NCI-H1105 treated with DMSO at 0.1 percent for 48 hours (cell line): Measurements from ENCODE around the gene STAP2.
A peak's percentile ranks its signal among the peaks of the same experiment; 100 is the strongest.

ENCODE experiments used
- DNase-seq: peaks from one replicate; lab custom pipeline; 2025; lab: John Stamatoyannopoulos, UW

Gene STAP2

GRCh38 chr19:4327252-4327876 is 11.3 kb downstream of the STAP2 start:
- DNase-seq, result no peak

DNA sequence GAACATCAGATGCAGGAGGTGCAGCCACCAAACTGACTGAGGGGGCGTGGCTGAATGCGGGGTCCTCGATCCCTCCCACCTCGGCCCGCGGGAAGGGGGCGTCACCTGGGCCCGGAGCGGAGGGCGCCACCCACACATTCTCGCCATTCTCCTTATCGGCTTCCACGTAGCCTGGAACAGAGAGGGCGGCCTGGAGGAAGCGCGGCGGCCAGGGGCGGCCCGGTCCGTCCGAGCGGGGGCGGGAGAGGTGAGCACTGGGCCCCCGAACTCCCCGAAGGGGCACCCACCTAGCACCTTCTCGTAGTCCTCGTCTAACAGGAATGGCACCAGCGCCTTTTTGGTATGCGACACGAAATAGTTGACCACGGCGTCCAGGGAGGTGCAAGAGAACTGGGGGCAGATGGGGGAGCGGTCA is 11.8 kb downstream of the STAP2 start:
- no peak for DNase-seq

GRCh38 chr19:4326215-4326836 is 12.3 kb downstream of the STAP2 start:
- no peak for DNase-seq

DNA sequence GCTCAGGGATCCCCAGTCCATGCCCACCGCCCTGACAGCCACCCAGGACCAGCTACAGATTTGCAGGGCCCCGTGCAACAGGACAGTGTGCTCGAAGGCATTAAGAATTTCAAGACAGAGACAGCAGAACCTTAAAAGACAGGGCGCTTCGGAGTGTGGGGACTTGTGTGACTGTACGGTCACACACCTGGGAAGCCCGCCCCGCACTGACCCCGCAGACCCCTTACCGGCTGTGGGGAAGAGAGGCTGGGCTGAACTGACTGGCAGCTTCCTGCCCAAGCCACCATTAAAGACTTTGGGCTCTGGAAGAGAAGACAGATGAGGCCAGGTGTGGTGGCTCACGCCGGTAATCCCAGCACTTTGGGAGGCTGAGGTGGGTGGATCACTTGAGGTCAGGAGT is 14.4 kb downstream of the STAP2 start:
- no peak for DNase-seq

DNA sequence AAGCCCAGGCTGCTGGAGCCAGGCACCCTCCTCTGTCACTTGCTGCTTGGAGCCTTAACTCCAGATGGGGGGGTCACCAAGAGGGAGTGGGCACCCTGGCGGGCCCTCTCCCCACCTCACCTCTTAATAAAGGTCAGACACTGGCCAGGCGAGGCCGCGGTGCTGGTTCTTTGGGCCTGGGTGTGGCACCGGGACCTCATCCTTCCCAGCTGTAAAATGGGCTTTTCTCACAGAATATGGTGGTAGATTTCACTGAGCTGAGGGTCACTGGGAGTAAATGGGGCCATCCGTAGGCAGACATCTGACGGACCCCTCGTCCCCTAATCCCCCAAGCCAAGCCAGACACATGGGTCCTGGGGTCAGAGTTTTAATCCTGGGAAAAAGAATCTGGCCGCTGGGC is 14.9 kb downstream of the STAP2 start:
- no peak for DNase-seq

- DNase-seq, result no peak
Measured at GRCh38 chr19:4322942-4323665, 15.5 kb downstream of the STAP2 start.

GRCh38 chr19:4320419-4320818 is 18.2 kb downstream of the STAP2 start:
- DNase-seq, result no peak

GRCh38 chr19:4319067-4319718 is 19.4 kb downstream of the STAP2 start:
- DNase-seq, result no peak

DNA sequence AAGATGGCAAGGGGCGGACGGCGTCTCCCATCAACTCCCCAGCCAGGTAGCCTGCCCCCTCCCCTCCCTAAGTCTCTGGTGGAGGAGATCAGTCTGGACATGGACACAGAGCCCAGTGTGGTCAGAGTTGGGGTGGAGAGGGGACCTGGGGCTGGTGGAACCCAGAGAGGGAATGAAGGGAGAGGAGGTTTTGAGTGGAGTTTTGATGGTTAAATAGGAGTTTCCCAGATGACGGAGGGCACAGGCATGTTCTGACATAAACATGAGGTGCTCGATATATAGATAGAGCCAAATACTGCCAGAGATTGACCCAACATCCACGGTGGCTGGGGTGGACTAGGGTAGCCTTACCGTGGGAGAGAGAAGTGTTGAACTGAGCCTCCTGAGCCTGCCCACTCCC is 20.2 kb downstream of the STAP2 start:
- DNase-seq, result no peak

GRCh38 chr19:4316956-4317355 is 21.7 kb downstream of the STAP2 start:
- no peak for DNase-seq

DNA sequence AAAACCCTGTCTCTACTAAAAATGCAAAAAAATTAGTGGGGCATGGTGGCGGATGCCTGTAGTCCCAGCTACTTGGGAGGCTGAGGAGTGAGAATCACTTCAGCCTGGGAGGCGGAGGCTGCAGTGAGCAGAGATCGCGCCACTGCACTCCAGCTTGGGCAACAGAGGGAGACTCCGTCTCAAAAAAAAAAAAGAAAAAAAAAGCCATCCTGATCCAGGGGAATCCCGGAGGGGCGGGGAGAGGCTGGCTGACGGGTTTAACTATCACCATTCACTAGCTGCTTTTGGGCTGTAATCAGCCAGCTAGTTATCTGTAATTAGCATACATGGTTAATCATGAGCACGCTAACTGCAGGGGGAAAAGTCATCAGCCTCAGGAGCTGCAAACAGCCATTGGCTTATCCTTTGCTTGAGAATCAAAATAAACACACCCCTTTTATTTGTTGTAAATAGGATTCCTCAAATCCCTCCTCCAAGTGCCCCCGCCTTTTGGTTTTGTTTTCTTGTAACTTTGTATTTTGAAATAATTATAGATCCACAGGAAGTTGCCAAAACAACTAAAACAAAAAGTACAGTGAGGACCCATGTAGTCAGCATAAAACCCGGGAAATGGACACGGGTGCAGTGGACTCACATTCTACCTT is 24.7 kb downstream of the STAP2 start:
- DNase-seq, result no peak

- no peak for DNase-seq
Measured at GRCh38 chr19:4310247-4311121, 28.1 kb downstream of the STAP2 start.

- DNase-seq, result no peak
Measured at GRCh38 chr19:4305659-4306058, 33.0 kb downstream of the STAP2 start.

DNA sequence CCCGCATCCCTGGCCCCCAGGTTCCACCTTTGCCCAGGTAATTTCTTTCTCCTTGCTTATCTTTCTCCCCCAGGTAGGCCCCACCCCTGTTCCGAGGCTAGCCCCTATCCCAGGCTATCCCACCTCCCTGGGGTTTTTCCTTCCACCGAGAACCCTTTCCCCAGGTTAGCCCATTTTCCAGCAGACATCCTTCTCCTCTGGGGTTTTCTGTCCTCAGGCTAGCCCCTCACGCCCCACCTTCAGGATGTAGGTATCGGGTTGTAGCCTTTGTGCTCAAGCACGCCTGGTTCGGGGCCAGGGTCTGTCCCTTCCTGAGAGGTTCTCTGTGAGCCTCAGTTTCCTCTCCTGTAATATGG is 33.4 kb downstream of the STAP2 start:
- DNase-seq, result no peak

DNA sequence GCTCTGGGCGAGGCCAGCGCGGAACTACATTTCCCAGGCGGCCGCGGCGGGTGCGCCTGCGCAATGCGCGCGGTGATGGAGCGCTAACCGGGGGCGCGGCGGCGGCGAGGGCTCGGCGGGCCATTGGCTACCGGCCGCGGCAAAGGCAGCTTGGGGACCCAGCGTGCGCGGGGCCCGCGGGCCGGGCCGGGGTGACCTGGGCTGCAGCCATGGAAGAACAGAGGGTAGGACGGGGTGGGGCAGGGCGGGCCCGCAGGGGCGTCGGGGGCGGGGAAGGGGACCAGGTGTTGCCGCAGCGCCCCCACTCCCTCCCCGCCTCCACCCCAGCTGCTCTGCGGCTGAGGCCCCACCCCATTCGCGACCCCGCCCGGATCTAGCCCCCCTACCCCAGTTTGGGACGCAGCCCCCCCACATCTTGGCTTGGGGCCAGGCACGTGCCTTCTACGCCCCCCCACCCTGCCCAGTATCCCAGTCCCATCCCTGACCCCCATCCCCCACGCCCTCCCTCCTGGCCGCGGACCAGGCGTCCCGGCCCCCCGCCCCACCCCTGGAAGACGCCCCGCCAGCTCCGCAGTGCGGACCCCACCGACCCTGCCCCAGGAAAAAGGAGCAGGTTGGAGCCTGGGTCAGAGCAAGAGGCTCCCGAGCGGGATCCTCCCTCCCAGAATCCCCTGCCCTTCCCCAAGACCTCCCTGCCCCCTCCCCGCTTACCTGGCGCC is 33.9 kb downstream of the STAP2 start, which contains the start of gene FSD1:
TSS of gene FSD1 (plus strand) at position 61 of the 719 bp plus-strand sequence. CDS start at position 210, 149 bp downstream.
- peak; percentile 67 for DNase-seq

DNA sequence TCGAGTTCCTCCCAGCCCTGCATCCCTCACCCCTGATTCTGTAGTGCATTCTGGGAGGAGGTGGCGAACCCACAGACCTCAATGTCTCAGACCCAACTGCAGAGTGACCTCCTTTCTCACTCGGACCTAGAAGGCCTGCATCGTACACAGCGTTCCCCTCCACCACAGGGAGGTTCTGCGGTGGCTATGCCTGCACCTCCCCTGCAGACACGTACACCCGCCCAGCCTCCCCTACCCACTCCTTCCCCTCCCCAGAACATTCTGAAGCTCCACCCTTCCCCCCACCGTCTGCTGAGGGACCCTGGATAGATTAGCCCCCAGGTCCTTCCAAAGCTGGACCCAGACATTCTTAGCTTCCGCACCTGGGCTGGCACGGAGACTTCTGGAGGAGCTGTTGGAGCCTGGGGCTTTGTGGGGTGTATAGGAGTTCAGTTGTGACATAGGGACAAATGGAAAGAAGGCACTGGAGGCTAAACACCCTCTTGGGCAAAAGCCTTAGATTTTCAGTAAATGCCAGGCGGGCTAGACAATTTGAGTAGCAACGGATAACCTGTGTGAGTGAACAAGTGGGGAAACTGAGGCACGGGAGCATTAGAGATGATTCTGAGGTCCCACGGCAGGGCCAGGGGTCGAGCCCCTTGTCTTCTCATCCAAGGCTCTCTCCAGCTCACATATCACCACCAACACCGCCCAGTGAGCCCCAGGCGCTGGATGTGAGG is 34.6 kb downstream of the STAP2 start:
- no peak for DNase-seq

DNA sequence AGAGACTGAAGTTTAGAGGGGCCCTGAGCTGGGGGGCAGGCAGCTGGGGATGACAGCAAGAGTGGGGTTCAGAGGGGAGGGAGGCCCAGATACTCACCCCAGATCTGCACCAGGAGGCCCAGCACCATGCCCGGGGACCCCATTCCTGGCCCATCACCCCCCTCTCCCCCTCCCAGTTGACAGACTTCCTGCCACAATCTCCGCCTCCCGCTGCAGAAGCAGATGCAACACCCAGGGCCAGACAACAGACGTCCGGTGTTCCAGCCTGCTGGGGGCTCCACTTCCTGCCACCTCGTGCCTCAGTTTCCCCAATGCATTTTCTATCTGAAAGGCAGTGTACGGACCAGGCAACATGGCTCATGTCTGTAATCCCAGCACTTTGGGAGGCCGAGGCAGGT is 36.4 kb downstream of the STAP2 start, which contains the start of gene TMIGD2:
TSS of gene TMIGD2 (minus strand) at position 147 of the 398 bp plus-strand sequence. CDS start at position 143, 4 bp downstream.
- no peak for DNase-seq

GRCh38 chr19:4301590-4302242 is 36.9 kb downstream of the STAP2 start:
- no peak for DNase-seq

DNA sequence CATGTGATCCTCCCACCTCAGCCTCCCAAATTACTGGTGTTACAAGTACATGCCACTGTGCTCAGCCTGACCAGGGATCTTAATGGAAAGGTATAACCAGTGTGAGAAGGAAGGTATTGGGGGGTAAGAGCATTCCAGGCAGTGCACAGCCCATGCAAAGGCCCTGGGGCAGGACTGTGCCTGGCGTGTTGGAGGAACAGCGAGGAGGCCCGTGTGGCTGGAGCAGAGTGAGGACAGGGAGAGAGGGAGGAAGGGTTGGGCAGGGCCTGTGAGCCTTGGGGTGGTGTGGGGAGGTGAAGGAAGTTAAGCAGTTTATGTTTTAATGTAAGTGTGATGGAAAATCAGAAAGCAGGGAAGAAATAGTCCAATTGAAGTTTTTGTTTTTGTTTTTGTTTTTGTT is 38.0 kb downstream of the STAP2 start:
- DNase-seq, result no peak
